Peyer's patch (tissue), 4 donors: ENCODE results near the gene AGMO. TPM values are rescaled to one million over a fixed set of nuclear protein-coding genes. Genes with fewer than 3 reads are reported as not detected.

Experiments
- DNase-seq, 3 donors: peaks; one replicate each; pipeline ENCODE4 v3.0.0-alpha.2; 2017 to 2019
- H3K27ac ChIP-seq, 4 donors: fragments of 200-600 bp; sonication (generic); one replicate each; pipeline ENCODE4 v1.5.1; 2016 to 2019
- H3K27me3 ChIP-seq, 2 donors: fragments of 200-600 bp; sonication (generic); one replicate each; pipeline ENCODE4 v1.5.1; 2019
- H3K36me3 ChIP-seq, 3 donors: fragments of 200-600 bp; sonication (generic); one replicate each; pipeline ENCODE4 v1.5.1; 2016 to 2019
- H3K4me1 ChIP-seq, 4 donors: fragments of 200-600 bp; sonication (generic); one replicate each; pipeline ENCODE4 v1.5.1; 2016 to 2019
- H3K4me3 ChIP-seq, 4 donors: fragments of 200-600 bp; sonication (generic); 1 replicate in 3 of 4; 2 replicates in 1 of 4; pipeline ENCODE4 v1.5.1; 2016 to 2019; ENCODE audit warnings: mild to moderate bottlenecking in 1 of 4
- H3K9me3 ChIP-seq, 4 donors: fragments of 200-600 bp; sonication (generic); one replicate each; pipeline ENCODE4 v1.5.1; 2016 to 2019; ENCODE audit warnings: mild to moderate bottlenecking in 1 of 4
- CTCF ChIP-seq, 6 experiments: fragments of 450-650 bp in 4 of 6; fragments of 200-600 bp in 2 of 6; sonication (generic) in 1 of 6; IDR thresholded peaks; one replicate each; pipeline ENCODE4 v1.5.1; 2017 to 2019; ENCODE audit warnings: antibody characterized with exemption in 6 of 6, mild to moderate bottlenecking in 3 of 6, moderate library complexity in 1 of 6
- POLR2A ChIP-seq, 2 donors: fragments of 450-650 bp; IDR thresholded peaks; one replicate each; pipeline ENCODE4 v1.5.1; 2017; ENCODE audit warnings: antibody characterized with exemption in 2 of 2, mild to moderate bottlenecking in 2 of 2, moderate library complexity in 2 of 2
- total RNA-seq, 4 donors: library from RNA; depleted of rRNA; stranded (reverse); fragments of >200 nt; gene quantifications; one replicate each; pipeline ENCODE4 v1.1.0, GENCODE V29; 2016

AGMO gene
- total RNA-seq, 4 donors from 2014 or later, result 0.83 to 25.7 (median 15.8) TPM

- Histone ChIP-seq H3K4me3 (no peak overlapping the region), H3K9me3 (no peaks in the 10 kb centered on the region), H3K27ac (no peak overlapping the region), H3K27me3 (no peaks in the 10 kb centered on the region), H3K36me3 (no peaks in the 10 kb centered on the region), H3K4me1 (no peaks in the 10 kb centered on the region)
- no peak for DNase-seq
- TF ChIP-seq CTCF (IDR thresholded peaks at IDR 0.05), result no peak
- no peak for TF ChIP-seq POLR2A (IDR thresholded peaks at IDR 0.05)
Measured at GRCh38 chr7:15403751-15404150, 158.1 kb downstream of the AGMO start.

- Histone ChIP-seq H3K27me3 (no peaks in the 10 kb centered on the region), H3K4me1 (no peaks in the 10 kb centered on the region), H3K4me3 (no peak overlapping the region), H3K36me3 (no peaks in the 10 kb centered on the region), H3K9me3 (no peaks in the 10 kb centered on the region), H3K27ac (no peak overlapping the region)
- DNase-seq, result no peak
- no peak for TF ChIP-seq POLR2A (IDR thresholded peaks at IDR 0.05)
- TF ChIP-seq CTCF (IDR thresholded peaks at IDR 0.05), result no peak
Measured at GRCh38 chr7:15403315-15403714, 158.5 kb downstream of the AGMO start.

GRCh38 chr7:15402436-15403136 is 159.2 kb downstream of the AGMO start:
- TF ChIP-seq CTCF (IDR thresholded peaks at IDR 0.05), result no peak
- TF ChIP-seq POLR2A (IDR thresholded peaks at IDR 0.05), result no peak
- Histone ChIP-seq H3K9me3 (no peaks in the 10 kb centered on the region), H3K36me3 (no peaks in the 10 kb centered on the region), H3K27me3 (no peaks in the 10 kb centered on the region), H3K4me3 (no peak overlapping the region), H3K4me1 (no peaks in the 10 kb centered on the region), H3K27ac (no peak overlapping the region)
- DNase-seq, result no peak

- Histone ChIP-seq H3K27me3 (no peaks in the 10 kb centered on the region), H3K4me1 (no peaks in the 10 kb centered on the region), H3K27ac (no peak overlapping the region), H3K36me3 (no peaks in the 10 kb centered on the region), H3K4me3 (no peak overlapping the region), H3K9me3 (peaks cover 0 to 3% (median 0%) of the 10 kb centered on the region in 4 donors)
- TF ChIP-seq POLR2A (IDR thresholded peaks at IDR 0.05) (no peak), CTCF (IDR thresholded peaks at IDR 0.05) (no peak)
- no peak for DNase-seq
Measured at GRCh38 chr7:15400440-15400839, 161.4 kb downstream of the AGMO start.

GRCh38 chr7:15399441-15399840 is 162.4 kb downstream of the AGMO start:
- TF ChIP-seq CTCF (IDR thresholded peaks at IDR 0.05) (no peak), POLR2A (IDR thresholded peaks at IDR 0.05) (no peak)
- Histone ChIP-seq H3K9me3 (peaks cover 0 to 3% (median 0%) of the 10 kb centered on the region in 4 donors), H3K4me1 (no peaks in the 10 kb centered on the region), H3K27me3 (no peaks in the 10 kb centered on the region), H3K4me3 (no peak overlapping the region), H3K27ac (no peak overlapping the region), H3K36me3 (no peaks in the 10 kb centered on the region)
- DNase-seq, result no peak
